ENCODE measurements around the gene IER5L.

Gene IER5L

GRCh38 chr9:129160712-129161533 lies 17.1 kb downstream of the IER5L start:
- DNase-seq: no peak

- no peak for DNase-seq
Observed at GRCh38 chr9:129156163-129156562, 21.9 kb downstream of the IER5L start.

- DNase-seq: no peak
Observed at GRCh38 chr9:129154866-129155477, 23.1 kb downstream of the IER5L start.

GRCh38 chr9:129151469-129151868 lies 26.6 kb downstream of the IER5L start:
- DNase-seq: no peak

GRCh38 chr9:129150672-129151211 lies 27.3 kb downstream of the IER5L start:
- DNase-seq: no peak

GRCh38 chr9:129150122-129150521 lies 27.9 kb downstream of the IER5L start:
- DNase-seq: no peak

- no peak for DNase-seq
Observed at GRCh38 chr9:129149442-129149841, 28.6 kb downstream of the IER5L start.

- no peak for DNase-seq
Observed at GRCh38 chr9:129148463-129149204, 29.4 kb downstream of the IER5L start.

- no peak for DNase-seq
Observed at GRCh38 chr9:129146441-129146941, 31.6 kb downstream of the IER5L start.

GRCh38 chr9:129145841-129146292 lies 32.2 kb downstream of the IER5L start:
- no peak for DNase-seq

GRCh38 chr9:129145316-129145715 lies 32.7 kb downstream of the IER5L start:
- no peak for DNase-seq

- peak; percentile 59 for DNase-seq
Observed at GRCh38 chr9:129143031-129143927, 34.8 kb downstream of the IER5L start.

- DNase-seq: no peak
Observed at GRCh38 chr9:129142138-129142935, 35.7 kb downstream of the IER5L start.

- no peak for DNase-seq
Observed at GRCh38 chr9:129141066-129142041, 36.7 kb downstream of the IER5L start.

GRCh38 chr9:129140397-129141065 lies 37.5 kb downstream of the IER5L start:
- DNase-seq: no peak

- DNase-seq: peak; percentile 51
Observed at GRCh38 chr9:129139993-129140396, 38.1 kb downstream of the IER5L start.

GRCh38 chr9:129139233-129139992 lies 38.6 kb downstream of the IER5L start:
- peak; percentile 67 for DNase-seq

GRCh38 chr9:129138476-129139232 lies 39.4 kb downstream of the IER5L start:
- DNase-seq: no peak

Measured in effector CD8-positive, alpha-beta T cell (primary cell).